HepG2 (cell line): ENCODE results near the gene RSF1. TPM values are rescaled to one million over a fixed set of nuclear protein-coding genes. Genes with fewer than 3 reads are reported as not detected.

Experiments
- CBFB ChIP-seq: sonication (generic); formaldehyde crosslinking; IDR thresholded peaks from 2 replicates; pipeline ENCODE4 v1.4.0; 2020; ENCODE audit warnings: missing genetic modification reagents
- E2F1 ChIP-seq: sonication (generic); formaldehyde crosslinking; IDR thresholded peaks from 2 replicates; pipeline ENCODE4 v1.5.0; 2020; ENCODE audit warnings: missing genetic modification reagents
- HIC2 ChIP-seq: sonication (generic); formaldehyde crosslinking; IDR thresholded peaks from 2 replicates; pipeline ENCODE4 v1.9.0; 2022; ENCODE audit warnings: low read depth, missing genetic modification reagents
- HNF4A ChIP-seq: sonication (generic); formaldehyde crosslinking; IDR thresholded peaks from 2 replicates; pipeline ENCODE4 v1.4.0; 2020; ENCODE audit warnings: missing genetic modification reagents
- IKZF5 ChIP-seq: IDR thresholded peaks from 2 replicates; pipeline ENCODE4 v1.6.1; 2018; ENCODE audit warnings: missing genetic modification reagents, mild to moderate bottlenecking, missing compliant biosample characterization
- NFYC ChIP-seq: IDR thresholded peaks from 2 replicates; pipeline ENCODE4 v1.6.1; 2016; ENCODE audit warnings: missing genetic modification reagents, missing compliant biosample characterization
- PRDM15 ChIP-seq: sonication (generic); formaldehyde crosslinking; IDR thresholded peaks from 2 replicates; pipeline ENCODE4 v1.4.0; 2020; ENCODE audit warnings: missing genetic modification reagents
- SIN3A ChIP-seq: IDR thresholded peaks from 2 replicates; pipeline ENCODE4 v1.6.1; 2011; ENCODE audit warnings: low read depth, mild to moderate bottlenecking, control low read depth, low read length, borderline replicate concordance
- ZBTB2 ChIP-seq: sonication (generic); formaldehyde crosslinking; IDR thresholded peaks from 2 replicates; pipeline ENCODE4 v1.8.0; 2022; ENCODE audit warnings: low read depth, missing genetic modification reagents
- ZNF33A ChIP-seq: sonication (generic); formaldehyde crosslinking; IDR thresholded peaks from 2 replicates; pipeline ENCODE4 v1.5.1; 2020; ENCODE audit warnings: missing genetic modification reagents, mild to moderate bottlenecking, moderate library complexity, borderline replicate concordance
- polyA plus RNA-seq, 8 experiments: library from polyadenylated mRNA; depleted of rRNA in 3 of 8; stranded (reverse) in 7 of 8; unstranded in 1 of 8; fragments of >200 nt; fragmentation: Illumina TruSeq in 4 of 8; extraction: Trizol in 4 of 8; gene quantifications; 2 replicates each; pipeline versions ENCODE4 v1.2.1 to v1.2.3, GENCODE V29; 2011 to 2016; ENCODE audit warnings: low read depth in 4 of 8, missing spikeins in 1 of 8, mixed read lengths in 1 of 8; ENCODE audit not compliant: insufficient read depth in 1 of 8
- total RNA-seq, 5 experiments: library from RNA; depleted of rRNA; stranded (reverse); fragments of >200 nt; fragmentation: Illumina TruSeq; extraction: Trizol; gene quantifications; 2 replicates each; pipeline ENCODE4 v1.2.3, GENCODE V29; 2016; ENCODE audit warnings: low read depth in 1 of 5

The RSF1 gene
- total and polyA plus RNA-seq, 2 of the 13 experiments (the other 11 are each of a cell fraction or from before 2014, with no cell fraction given): 15.5 to 33.1 TPM

- TF ChIP-seq HIC2 (CRISPR knock-in tag): no peak
- TF ChIP-seq HNF4A (CRISPR knock-in tag): no peak
- no peak for TF ChIP-seq CBFB (CRISPR knock-in tag)
- TF ChIP-seq E2F1: no peak
- TF ChIP-seq ZBTB2 (CRISPR knock-in tag): no peak
- TF ChIP-seq SIN3A: no peak
- no peak for TF ChIP-seq IKZF5
- no peak for TF ChIP-seq NFYC (CRISPR knock-in tag)
- no peak for TF ChIP-seq ZNF33A (CRISPR knock-in tag)
- TF ChIP-seq PRDM15: no peak
Observed at GRCh38 chr11:77699425-77699824, 121.1 kb downstream of the RSF1 start (continued).
